GM19397 (cell line): Measurements from ENCODE around the gene PLEKHG1.

Source experiments
- ATAC-seq: cut with Tn5 transposase; IDR thresholded peaks from one replicate; pipeline ENCODE4 v1.9.1; 2021; ENCODE audit warnings: mild to moderate bottlenecking, moderate library complexity; ENCODE audit not compliant: unreplicated experiment

PLEKHG1 gene

GRCh38 chr6:150637266-150637665, 37.6 kb downstream of the PLEKHG1 start:
- ATAC-seq: no peak

DNA sequence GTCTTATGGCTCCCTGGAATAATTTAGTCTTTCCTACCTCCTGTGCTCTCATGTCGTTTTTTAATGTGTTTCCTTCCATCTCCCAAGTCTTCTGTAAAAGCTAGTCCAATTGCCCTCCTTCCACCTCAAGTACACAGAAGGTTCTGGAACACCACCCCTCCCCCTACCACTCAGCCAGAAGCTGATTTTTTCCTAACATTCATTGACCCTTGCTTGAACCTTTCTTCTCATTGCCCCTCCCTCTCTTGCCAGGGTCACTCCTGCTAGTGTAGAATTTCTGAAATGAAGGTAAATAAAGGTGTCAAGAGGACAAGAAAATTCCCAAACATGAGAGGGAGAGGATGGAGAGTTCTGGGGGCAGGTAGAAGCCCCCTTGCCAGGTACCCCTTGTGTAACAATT, 38.6 kb downstream of the PLEKHG1 start:
- no peak for ATAC-seq

DNA sequence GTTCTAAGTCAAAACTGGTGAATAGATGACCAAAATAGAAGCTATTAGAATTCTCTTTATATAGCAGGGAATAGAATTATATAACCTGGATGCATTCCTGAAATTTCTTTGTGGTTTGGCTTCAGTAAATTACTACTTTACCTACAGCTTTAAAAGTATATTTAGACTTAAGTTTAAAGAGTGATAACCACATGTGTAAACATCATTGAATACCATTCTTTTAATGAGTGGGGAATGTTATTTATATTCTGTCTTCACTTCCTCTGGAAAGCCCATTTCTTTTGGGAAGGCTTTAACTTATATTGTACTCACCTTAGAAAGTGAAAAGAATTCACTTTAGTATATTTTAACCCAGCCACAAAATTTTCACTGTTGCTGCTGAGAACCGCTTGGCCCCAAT, 39.1 kb downstream of the PLEKHG1 start:
- no peak for ATAC-seq

- no peak for ATAC-seq
These were observed 40.2 kb downstream of the PLEKHG1 start for GRCh38 chr6:150639823-150640331.

DNA sequence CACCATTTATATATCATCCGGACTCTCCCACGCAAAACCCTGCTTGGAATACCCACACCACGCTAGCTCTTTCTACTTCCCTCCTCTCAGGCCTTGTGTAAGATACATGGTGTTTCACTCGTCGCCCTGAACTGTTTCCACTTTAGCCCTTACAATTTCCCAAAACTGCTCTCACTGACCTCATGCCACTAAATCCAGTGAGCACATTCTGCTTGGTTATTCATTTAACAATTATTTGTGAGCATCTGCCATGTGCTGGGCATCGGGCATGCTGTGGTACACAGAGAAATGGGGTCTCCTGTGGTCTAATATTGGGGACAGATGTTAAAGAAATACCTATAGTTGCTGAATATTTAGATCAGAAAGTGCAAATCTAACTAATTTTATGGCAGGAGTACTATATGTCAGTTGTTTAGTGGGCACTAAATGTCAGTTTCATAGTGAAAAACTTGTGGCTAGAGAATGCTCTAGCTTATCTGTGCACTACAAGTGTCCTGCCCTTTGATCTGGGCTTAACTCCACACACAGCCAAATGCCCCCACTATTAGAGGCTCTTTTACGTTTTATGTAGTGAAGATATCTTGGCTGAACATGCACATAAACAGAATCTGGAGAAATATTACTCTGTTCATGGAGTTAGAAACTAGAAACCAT, 41.0 kb downstream of the PLEKHG1 start:
- ATAC-seq: no peak

DNA sequence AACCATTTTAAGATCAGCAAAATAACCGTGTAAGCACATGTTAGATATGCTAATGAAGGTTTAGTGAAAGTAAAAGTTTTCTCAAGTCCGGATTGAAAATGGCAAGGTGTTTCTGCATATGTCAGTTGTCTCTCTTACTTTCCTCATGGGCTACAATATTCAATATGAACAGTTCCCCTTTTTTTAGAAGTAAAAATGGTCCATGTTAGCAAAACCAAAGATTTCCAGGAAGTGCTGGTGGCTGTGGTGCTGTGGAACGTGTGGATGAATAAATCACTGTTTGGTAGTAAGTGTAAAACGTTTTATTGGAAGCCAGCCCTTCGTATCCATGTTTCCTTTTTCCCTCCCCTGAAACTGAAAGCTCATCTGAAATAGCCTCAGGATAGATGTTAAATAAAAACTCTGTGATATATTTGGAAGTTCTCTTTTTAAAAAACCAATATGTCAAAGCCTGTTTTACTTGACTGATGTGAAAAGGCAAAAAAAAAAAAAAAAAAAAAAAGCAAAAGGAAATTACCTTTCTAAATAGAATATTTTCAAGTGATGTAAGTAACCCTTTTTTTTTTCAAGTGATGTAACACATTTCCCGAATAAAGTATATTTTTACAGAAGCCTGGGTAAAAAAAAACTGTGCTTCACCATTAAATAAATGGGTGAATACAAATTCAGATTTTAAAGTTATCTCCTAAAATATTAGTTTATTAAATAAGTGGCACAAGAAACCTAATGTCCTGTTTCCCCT, 41.9 kb downstream of the PLEKHG1 start:
- no peak for ATAC-seq

DNA sequence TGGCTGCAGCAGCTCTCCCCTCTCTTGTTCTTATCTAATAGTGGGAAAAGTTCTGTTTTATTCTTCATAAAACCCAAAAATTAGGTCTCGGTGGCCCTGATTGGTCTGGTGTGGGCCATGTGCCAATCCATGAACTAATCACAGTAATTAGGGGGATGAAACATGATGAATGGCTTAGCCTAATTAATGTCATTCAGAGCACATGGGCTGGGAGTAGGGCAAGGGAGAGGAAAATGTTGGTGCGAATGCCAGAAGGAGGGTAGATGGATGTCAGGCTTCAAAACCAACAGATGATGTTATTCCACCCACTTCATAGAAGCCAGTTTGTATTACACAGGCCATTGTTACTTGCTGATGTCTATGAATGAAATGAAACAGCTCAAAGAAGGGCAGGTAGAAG, 46.5 kb downstream of the PLEKHG1 start:
- ATAC-seq: no peak

DNA sequence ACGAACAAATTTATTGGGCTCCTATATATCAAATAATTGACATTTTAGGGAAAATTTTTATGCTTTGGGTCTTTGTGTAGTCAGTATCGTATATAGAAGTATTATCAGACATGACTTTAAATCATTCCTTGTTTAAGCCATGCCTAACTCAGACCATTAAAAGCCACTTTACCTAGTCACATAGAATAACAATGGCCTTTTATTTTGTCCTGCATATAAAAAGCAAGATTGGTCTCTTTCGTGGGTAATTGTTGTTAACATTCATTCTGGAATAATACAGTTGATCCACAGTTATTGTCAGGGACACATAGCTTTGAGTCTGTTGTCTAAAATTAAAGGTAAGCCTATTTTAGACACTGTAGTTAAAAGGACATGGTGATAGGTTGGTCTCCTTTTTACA, 47.4 kb downstream of the PLEKHG1 start:
- ATAC-seq: no peak
